ENCODE measurements around the gene LRP1-AS. TPM values are rescaled to one million over a fixed set of nuclear protein-coding genes. Genes with fewer than 3 reads are reported as not detected.

Gene LRP1-AS
- total RNA-seq, 2 experiments from 2014 or later: not detected

DNA sequence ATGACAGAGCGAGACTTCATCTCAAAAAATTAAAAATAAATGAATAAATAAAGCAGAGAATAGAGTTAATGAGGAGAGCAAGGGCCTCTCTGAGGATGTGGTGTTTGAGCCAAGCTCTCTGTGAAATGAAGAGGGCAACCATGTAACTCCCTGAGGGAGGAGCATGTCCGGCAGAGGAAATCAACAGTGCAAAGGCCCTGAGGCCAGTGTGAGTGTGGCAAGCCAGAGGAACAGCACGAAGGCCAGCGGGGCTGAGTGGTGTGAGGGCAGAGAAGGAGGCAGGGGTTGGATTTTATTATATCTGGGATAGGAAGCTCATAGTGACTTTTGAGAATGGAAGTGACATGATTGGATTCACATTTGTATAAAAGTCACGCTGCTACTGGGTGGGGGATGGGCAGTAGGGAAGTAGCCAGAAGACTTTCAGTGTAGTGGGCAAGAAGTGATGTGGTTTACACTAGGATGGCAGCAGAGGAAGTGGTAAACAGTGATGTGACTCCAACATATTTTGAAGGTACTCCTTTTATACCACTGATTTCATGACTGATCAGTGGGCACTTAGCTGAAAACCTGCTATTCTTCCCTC lies 10.3 kb upstream of the LRP1-AS start:
- POLR2A ChIA-PET: interaction anchor here (0.6 to 1.2 kb wide), 3 partner anchors 13 to 308 kb away, joined by 3 to 4 read pairs (median 3); no protein-coding TSS in a partner anchor
- H3K27ac Mint-ChIP-seq: no peak overlapping the region
- H3K27me3 Mint-ChIP-seq: no peaks in the 10 kb centered on the region
- intact Hi-C loops (cut with micrococcal nuclease): no loop called here
- H3K36me3 Mint-ChIP-seq (ENCODE audit: low read depth): no peaks in the 10 kb centered on the region
- CTCF ChIA-PET: interaction anchor here (0.9 to 1.9 kb wide), 5 partner anchors 19 to 301 kb away, joined by 3 to 6 read pairs (median 3); no protein-coding TSS in a partner anchor
- no peaks in the 10 kb centered on the region for H3K9me3 Mint-ChIP-seq
- peaks cover 5% of the 10 kb centered on the region for H3K4me1 Mint-ChIP-seq (ENCODE audit: low read depth)
- TF ChIP-seq, protein P1, sequence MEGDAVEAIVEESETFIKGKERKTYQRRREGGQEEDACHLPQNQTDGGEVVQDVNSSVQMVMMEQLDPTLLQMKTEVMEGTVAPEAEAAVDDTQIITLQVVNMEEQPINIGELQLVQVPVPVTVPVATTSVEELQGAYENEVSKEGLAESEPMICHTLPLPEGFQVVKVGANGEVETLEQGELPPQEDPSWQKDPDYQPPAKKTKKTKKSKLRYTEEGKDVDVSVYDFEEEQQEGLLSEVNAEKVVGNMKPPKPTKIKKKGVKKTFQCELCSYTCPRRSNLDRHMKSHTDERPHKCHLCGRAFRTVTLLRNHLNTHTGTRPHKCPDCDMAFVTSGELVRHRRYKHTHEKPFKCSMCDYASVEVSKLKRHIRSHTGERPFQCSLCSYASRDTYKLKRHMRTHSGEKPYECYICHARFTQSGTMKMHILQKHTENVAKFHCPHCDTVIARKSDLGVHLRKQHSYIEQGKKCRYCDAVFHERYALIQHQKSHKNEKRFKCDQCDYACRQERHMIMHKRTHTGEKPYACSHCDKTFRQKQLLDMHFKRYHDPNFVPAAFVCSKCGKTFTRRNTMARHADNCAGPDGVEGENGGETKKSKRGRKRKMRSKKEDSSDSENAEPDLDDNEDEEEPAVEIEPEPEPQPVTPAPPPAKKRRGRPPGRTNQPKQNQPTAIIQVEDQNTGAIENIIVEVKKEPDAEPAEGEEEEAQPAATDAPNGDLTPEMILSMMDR (IDR thresholded peaks at IDR 0.05): no peak
- ATAC-seq (peak; percentile 61), DNase-seq (peak; percentile 12)
- no peak overlapping the region for H3K4me3 Mint-ChIP-seq

- no peaks in the 10 kb centered on the region for H3K9me3 Mint-ChIP-seq
- no peaks in the 10 kb centered on the region for H3K27me3 Mint-ChIP-seq
- POLR2A ChIA-PET: interaction anchor here (1.2 kb wide), 1 partner anchor 13 kb away, joined by 3 read pairs; no protein-coding TSS in a partner anchor
- H3K27ac Mint-ChIP-seq: no peak overlapping the region
- DNase-seq (no peak), ATAC-seq (no peak)
- peaks cover 5% of the 10 kb centered on the region for H3K4me1 Mint-ChIP-seq (ENCODE audit: low read depth)
- intact Hi-C loops (cut with micrococcal nuclease): no loop called here
- CTCF ChIA-PET: interaction anchor here (0.9 to 1.9 kb wide), 5 partner anchors 20 to 302 kb away, joined by 3 to 6 read pairs (median 3); no protein-coding TSS in a partner anchor
- no peaks in the 10 kb centered on the region for H3K36me3 Mint-ChIP-seq (ENCODE audit: low read depth)
- H3K4me3 Mint-ChIP-seq: no peak overlapping the region
- TF ChIP-seq, protein P1 (IDR thresholded peaks at IDR 0.05): no peak
These were observed 9.4 kb upstream of the LRP1-AS start for GRCh38 chr12:57156701-57157403.

GRCh38 chr12:57154804-57155434 lies 7.5 kb upstream of the LRP1-AS start:
- TF ChIP-seq, protein P1 (IDR thresholded peaks at IDR 0.05): no peak
- H3K36me3 Mint-ChIP-seq (ENCODE audit: low read depth): no peaks in the 10 kb centered on the region
- intact Hi-C loops (cut with micrococcal nuclease): no loop called here
- no peak overlapping the region for H3K4me3 Mint-ChIP-seq
- CTCF ChIA-PET: interaction anchor here (0.9 to 1.4 kb wide), 3 partner anchors 19 to 31 kb away, joined by 3 to 5 read pairs (median 3); no protein-coding TSS in a partner anchor
- peaks cover 5% of the 10 kb centered on the region for H3K4me1 Mint-ChIP-seq (ENCODE audit: low read depth)
- no peak for DNase-seq
- no peaks in the 10 kb centered on the region for H3K9me3 Mint-ChIP-seq
- POLR2A ChIA-PET: no interaction called here
- H3K27ac Mint-ChIP-seq: no peak overlapping the region
- no peak for ATAC-seq
- H3K27me3 Mint-ChIP-seq: no peaks in the 10 kb centered on the region

GRCh38 chr12:57154076-57154475 lies 6.7 kb upstream of the LRP1-AS start:
- H3K4me3 Mint-ChIP-seq: no peak overlapping the region
- H3K9me3 Mint-ChIP-seq: no peaks in the 10 kb centered on the region
- DNase-seq (no peak), ATAC-seq (no peak)
- H3K27me3 Mint-ChIP-seq: no peaks in the 10 kb centered on the region
- TF ChIP-seq, protein P1 (IDR thresholded peaks at IDR 0.05): no peak
- H3K36me3 Mint-ChIP-seq (ENCODE audit: low read depth): no peaks in the 10 kb centered on the region
- ChIA-PET CTCF (interaction anchor here (1.3 to 1.5 kb wide), 3 partner anchors 13 to 30 kb away, joined by 3 to 5 read pairs (median 3); no protein-coding TSS in a partner anchor), POLR2A (no interaction called here)
- H3K27ac Mint-ChIP-seq: no peak overlapping the region
- intact Hi-C loops (cut with micrococcal nuclease): no loop called here
- peaks cover 5% of the 10 kb centered on the region for H3K4me1 Mint-ChIP-seq (ENCODE audit: low read depth)
